Liver (tissue), 9 donors: ENCODE data around the gene AOPEP. TPM values are rescaled to one million over a fixed set of nuclear protein-coding genes. Genes with fewer than 3 reads are reported as not detected.

Source experiments
- DNase-seq: peaks from one replicate; pipeline ENCODE4 v3.0.0-alpha.2; 2017; ENCODE audit warnings: low spot score
- H3K27ac ChIP-seq, 2 donors: one replicate each; pipeline ENCODE4 v1.7.0; 2013; ENCODE audit warnings: inconsistent platforms in 2 of 2, low read length in 2 of 2, control low read depth in 1 of 2, low read depth in 1 of 2, mild to moderate bottlenecking in 1 of 2
- H3K27me3 ChIP-seq, 4 donors: one replicate each; pipeline versions ENCODE4 v1.6.1 to v1.7.0; 2013; ENCODE audit warnings: low read length in 3 of 4, inconsistent platforms in 1 of 4, mild to moderate bottlenecking in 1 of 4, moderate library complexity in 1 of 4; ENCODE audit not compliant: control insufficient read depth in 4 of 4, insufficient read depth in 4 of 4
- H3K36me3 ChIP-seq, 4 donors: one replicate each; pipeline versions ENCODE4 v1.6.1 to v1.7.0; 2013; ENCODE audit warnings: low read length in 3 of 4, mild to moderate bottlenecking in 3 of 4, low read depth in 1 of 4, moderate library complexity in 1 of 4; ENCODE audit not compliant: control insufficient read depth in 4 of 4, insufficient read depth in 3 of 4
- H3K4me1 ChIP-seq, 4 donors: one replicate each; pipeline versions ENCODE4 v1.6.1 to v1.7.0; 2013; ENCODE audit warnings: low read length in 3 of 4, mild to moderate bottlenecking in 3 of 4, moderate library complexity in 1 of 4; ENCODE audit not compliant: control insufficient read depth in 4 of 4, insufficient read depth in 4 of 4
- H3K4me3 ChIP-seq, 3 donors: one replicate each; pipeline versions ENCODE4 v1.6.1 to v1.7.0; 2013; ENCODE audit warnings: low read length in 3 of 3, control low read depth in 1 of 3, low read depth in 1 of 3, mild to moderate bottlenecking in 1 of 3
- H3K9ac ChIP-seq, 2 donors: one replicate each; pipeline ENCODE4 v1.7.0; 2013; ENCODE audit warnings: low read length in 2 of 2, mild to moderate bottlenecking in 2 of 2, moderate library complexity in 2 of 2, control low read depth in 1 of 2, low read depth in 1 of 2
- H3K9me3 ChIP-seq, 4 donors: one replicate each; pipeline versions ENCODE4 v1.6.1 to v1.7.0; 2013; ENCODE audit warnings: low read length in 3 of 4; ENCODE audit not compliant: control insufficient read depth in 4 of 4
- ATF3 ChIP-seq: IDR thresholded peaks from 2 replicates; pipeline ENCODE4 v1.6.1; 2016; ENCODE audit warnings: antibody characterized with exemption
- FOXA2 ChIP-seq: IDR thresholded peaks from 2 replicates; pipeline ENCODE4 v1.6.1; 2016; ENCODE audit warnings: antibody characterized with exemption
- GABPA ChIP-seq, 2 donors: IDR thresholded peaks in 1 of 2; conservative IDR thresholded peaks in 1 of 2; 2 replicates each; pipeline ENCODE4 v1.6.1; 2016; ENCODE audit warnings: antibody characterized with exemption in 2 of 2, mild to moderate bottlenecking in 1 of 2, moderate library complexity in 1 of 2
- JUND ChIP-seq, 2 donors: IDR thresholded peaks; 2 replicates each; pipeline ENCODE4 v1.6.1; 2016; ENCODE audit warnings: antibody characterized with exemption in 2 of 2
- MAX ChIP-seq: IDR thresholded peaks from 2 replicates; pipeline ENCODE4 v1.6.1; 2016; ENCODE audit warnings: antibody characterized with exemption
- NR2F2 ChIP-seq: IDR thresholded peaks from 2 replicates; pipeline ENCODE4 v1.6.1; 2016; ENCODE audit warnings: antibody characterized with exemption
- REST ChIP-seq: IDR thresholded peaks from 2 replicates; pipeline ENCODE4 v1.6.1; 2016; ENCODE audit warnings: antibody characterized with exemption, mild to moderate bottlenecking
- RXRA ChIP-seq, 2 donors: IDR thresholded peaks; 2 replicates each; pipeline ENCODE4 v1.6.1; 2017 to 2018; ENCODE audit warnings: antibody characterized with exemption in 2 of 2, mild to moderate bottlenecking in 1 of 2
- SP1 ChIP-seq: IDR thresholded peaks from 2 replicates; pipeline ENCODE4 v1.6.1; 2018; ENCODE audit warnings: antibody characterized with exemption, mild to moderate bottlenecking
- TAF1 ChIP-seq: conservative IDR thresholded peaks from 2 replicates; pipeline ENCODE4 v1.6.1; 2016; ENCODE audit warnings: antibody characterized with exemption, mild to moderate bottlenecking
- ZBTB33 ChIP-seq: IDR thresholded peaks from 2 replicates; pipeline ENCODE4 v1.6.1; 2016; ENCODE audit warnings: antibody characterized with exemption
- WGBS: extraction: QIAGEN DNeasy Blood & Tissue Kit; methylation state at CpG from one replicate; pipeline ENCODE4 v1.1.7; 2013; 5-methylcytosine and 5-hydroxymethylcytosine counted together
- polyA plus RNA-seq, 2 donors: library from polyadenylated mRNA; stranded (reverse) in 1 of 2; unstranded in 1 of 2; fragments of 200-250 nt in 1 of 2; fragments of >200 nt in 1 of 2; fragmentation: Nextera tagmentation in 1 of 2; extraction: Ambion mirVana in 1 of 2; gene quantifications; one replicate each; pipeline versions ENCODE4 v1.2.1 to v1.2.3, GENCODE V29; 2013 to 2015
- total RNA-seq, 2 donors: library from RNA; depleted of rRNA; stranded (reverse); fragments of >200 nt; gene quantifications; one replicate each; pipeline ENCODE4 v1.2.3, GENCODE V29; 2014
- donor health status: healthy.
- donor health status: healthy.
- donor health status: healthy.
- donor health status: healthy.
- donor health status: healthy.

The AOPEP gene
- total and polyA plus RNA-seq, 4 donors, result 22.2 to 77.1 (median 34.8) TPM

GRCh38 chr9:95110921-95111525, 384.5 kb downstream of the AOPEP start:
- DNase-seq, result no peak
- 91% methylated on average over 14 of the region's 14 CpGs for WGBS

GRCh38 chr9:95111716-95112115, 385.2 kb downstream of the AOPEP start:
- H3K27ac ChIP-seq, result no peak overlapping the region
- H3K4me1 ChIP-seq, result no peaks in the 10 kb centered on the region
- TF ChIP-seq TAF1 (no peak), JUND (IDR thresholded peaks at IDR 0.05) (no peak), MAX (no peak), SP1 (no peak), ATF3 (no peak), NR2F2 (no peak), ZBTB33 (no peak)
- no peaks in the 10 kb centered on the region for H3K27me3 ChIP-seq
- peaks cover 10 to 64% (median 33%) of the 10 kb centered on the region in 4 donors for H3K36me3 ChIP-seq
- WGBS, result 96% methylated on average over 11 of the region's 11 CpGs
- H3K9me3 ChIP-seq, result no peaks in the 10 kb centered on the region
- H3K9ac ChIP-seq, result no peak overlapping the region
- no peak overlapping the region for H3K4me3 ChIP-seq
- DNase-seq, result no peak

More at GRCh38 chr9:95110921-95111525, 384.5 kb downstream of the AOPEP start:
- TF ChIP-seq FOXA2 (no peak), MAX (no peak), GABPA (IDR thresholded peaks at IDR 0.05 in 1 of 2, conservative IDR thresholded peaks at IDR 0.05 in 1 of 2) (no peak), JUND (IDR thresholded peaks at IDR 0.05) (no peak), TAF1 (no peak), RXRA (IDR thresholded peaks at IDR 0.05) (no peak), REST (no peak), ATF3 (no peak), ZBTB33 (no peak)
- Histone ChIP-seq H3K4me3 (no peak overlapping the region), H3K9me3 (no peaks in the 10 kb centered on the region), H3K27me3 (no peaks in the 10 kb centered on the region), H3K4me1 (no peaks in the 10 kb centered on the region), H3K9ac (no peak overlapping the region), H3K27ac (no peak overlapping the region), H3K36me3 (peaks cover 10 to 68% (median 35%) of the 10 kb centered on the region in 4 donors)
